NK-92 treated with Interleukin-12 subunit alpha and Interleukin-12 subunit beta, amount 100 ng/mL, for 24 hours (cell line): ENCODE data around the gene CATSPERB.
"Not testable (repeated sequence)": the region's sequence is repeated elsewhere in the genome, so short reads cannot be mapped to it uniquely, and the experiment has no call there.

Experiments used
- DNase-seq: peaks from one replicate; lab custom pipeline; 2025; lab: John Stamatoyannopoulos, UW

Gene CATSPERB, protein sequence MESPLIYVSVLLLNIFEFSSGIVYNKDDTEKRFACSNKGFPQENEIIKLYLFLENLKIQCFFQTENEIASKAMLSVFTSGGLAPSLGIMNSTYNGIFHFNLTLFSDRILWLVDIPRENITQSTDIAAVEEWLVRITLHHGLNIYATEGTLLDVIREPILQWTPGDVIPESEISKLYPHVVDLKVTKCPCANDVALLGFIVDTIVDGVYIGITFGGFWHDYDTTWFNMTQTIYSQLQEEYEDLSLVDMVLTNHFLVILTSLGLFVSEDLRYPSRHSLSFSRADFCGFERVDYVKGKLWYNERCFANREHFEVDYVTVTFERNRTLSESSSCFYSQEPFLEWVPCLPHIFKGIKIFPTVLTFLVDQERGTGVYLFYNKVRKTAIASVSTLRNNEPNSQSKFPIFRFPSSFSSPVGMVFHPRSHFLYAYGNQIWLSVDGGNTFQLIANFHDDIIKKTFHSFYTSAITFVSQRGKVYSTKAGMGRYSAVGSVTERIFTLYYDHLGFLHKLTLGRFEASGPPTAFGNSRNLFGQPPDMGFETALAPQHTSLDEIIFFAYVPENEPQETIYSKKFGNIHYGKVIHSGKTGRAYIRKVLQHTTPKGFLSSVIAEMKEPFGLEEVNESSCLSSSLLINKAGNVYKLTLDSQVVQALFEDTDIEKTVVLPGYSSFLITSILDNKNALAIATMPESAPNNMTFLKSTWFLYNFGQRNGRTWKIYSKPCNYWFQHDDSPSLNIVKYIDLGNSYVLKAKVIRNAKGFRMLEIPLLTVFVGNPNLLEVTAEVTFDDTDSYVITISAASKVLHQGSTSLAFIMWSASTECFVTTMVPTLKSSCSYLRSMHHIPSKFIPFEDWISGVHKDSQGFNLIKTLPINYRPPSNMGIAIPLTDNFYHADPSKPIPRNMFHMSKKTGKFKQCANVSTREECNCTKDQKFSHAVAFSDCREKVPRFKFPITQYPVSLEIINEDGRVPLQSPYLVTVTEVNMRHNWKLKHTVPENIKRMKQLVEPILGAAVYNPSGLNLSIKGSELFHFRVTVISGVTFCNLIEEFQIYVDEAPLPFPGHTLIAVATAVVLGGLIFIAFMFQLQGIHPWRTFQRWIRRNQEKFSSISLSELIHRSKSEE

DNA sequence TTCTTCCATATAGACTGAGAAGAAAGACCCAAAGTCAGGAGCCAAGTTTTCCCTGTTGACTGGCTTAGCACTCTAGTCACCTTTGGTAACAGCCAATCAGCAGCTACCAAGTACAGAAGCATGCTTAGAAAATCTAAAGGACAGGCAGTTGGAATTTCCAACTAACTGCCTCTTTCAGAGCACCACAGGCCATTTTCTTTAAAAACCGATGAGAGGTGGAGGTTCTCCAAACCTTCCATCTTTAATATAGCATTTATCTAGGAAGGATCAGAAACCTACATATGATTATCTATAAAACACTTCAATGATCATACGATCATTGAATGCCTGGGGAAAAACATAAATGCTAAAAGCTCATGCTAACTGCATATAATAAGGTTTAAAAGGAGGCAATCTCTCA, at the start of gene CATSPERB:
Gene CATSPERB, minus strand, starts transcription at position 101 of the 400 bp plus-strand sequence. CDS start 2,607 bp downstream, outside the sequence.
- no peak for DNase-seq

DNA sequence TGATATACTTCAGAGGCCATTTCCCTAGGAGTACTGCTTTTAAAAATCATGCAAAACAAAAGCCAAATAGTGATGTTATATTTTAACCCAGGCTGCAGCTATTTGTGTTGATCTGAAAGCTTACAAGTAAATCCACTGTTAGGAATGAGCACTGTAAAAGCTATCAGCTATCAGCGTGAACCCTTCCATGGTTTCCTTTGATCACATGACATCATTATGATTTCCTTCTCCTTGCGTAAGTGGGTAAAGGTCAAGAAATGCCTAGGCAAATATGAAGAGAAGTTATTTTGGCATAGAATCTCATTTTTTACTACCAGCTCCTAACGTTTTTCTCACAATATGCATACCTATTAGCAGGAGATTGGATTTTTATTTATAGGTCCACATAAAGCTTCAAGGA, 48.6 kb upstream of the CATSPERB start:
- no peak for DNase-seq

DNA sequence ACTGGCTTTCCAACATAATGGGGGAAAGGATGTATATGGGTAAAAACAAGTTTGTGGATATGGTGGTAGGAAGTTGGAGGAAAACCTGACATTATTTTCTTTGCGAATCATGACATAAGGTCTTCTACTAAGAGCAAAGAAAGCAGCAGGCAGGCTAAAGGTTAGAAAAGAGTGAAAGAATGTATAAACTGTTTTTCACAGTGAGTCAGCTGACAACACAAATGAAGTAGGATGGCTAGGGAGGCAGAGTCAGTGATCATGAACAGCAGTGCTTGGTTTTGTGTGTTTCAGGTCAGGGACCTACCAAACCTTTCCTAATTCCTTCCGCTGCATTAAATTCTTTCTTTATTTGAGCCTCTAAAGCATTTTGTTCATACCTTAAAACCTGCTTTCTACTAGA, 46.3 kb upstream of the CATSPERB start:
- no peak for DNase-seq

DNA sequence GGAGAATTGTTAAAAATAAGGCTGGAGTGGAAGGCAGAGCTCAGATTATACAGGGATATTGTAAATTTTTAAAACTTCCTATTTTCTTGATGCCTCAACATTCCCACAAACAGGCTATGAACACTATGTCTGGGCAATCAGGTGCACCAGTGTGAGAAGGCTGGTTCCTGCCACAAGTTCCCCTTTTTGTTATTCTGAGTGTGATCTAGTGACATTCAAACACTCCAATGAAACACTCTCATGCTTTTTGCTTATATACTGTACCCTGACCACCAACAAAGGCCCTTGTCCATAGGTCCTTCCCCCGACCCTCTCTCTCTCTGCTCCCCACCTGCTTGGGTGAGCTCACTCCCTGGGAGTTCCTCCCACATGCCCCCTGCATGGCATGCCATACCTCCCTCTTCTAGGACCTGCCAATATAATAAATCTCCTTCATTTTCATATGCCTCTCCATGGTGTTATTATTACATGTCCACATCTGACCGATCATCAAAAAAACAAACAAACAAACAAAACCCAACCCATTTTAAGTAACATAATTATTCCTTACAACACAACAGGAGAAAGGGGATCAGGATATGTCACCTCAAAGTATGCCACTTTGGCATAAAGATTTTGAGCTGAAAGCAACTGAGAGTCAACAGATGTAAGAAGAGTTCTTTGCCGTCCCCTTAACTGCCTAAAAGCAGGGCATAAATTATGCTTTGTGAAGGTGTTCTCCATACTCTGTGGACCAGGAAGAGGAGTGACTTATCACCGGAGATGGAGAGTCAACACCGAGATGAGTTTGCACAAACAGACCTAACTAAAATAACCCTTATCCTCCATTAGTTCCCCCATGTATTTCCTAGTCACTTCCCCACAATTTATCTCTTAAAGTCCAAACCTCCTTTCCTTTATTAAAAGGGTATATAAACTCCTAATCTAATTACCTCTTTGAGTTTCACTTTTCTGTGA, 42.5 kb upstream of the CATSPERB start:
- DNase-seq: no peak

DNA sequence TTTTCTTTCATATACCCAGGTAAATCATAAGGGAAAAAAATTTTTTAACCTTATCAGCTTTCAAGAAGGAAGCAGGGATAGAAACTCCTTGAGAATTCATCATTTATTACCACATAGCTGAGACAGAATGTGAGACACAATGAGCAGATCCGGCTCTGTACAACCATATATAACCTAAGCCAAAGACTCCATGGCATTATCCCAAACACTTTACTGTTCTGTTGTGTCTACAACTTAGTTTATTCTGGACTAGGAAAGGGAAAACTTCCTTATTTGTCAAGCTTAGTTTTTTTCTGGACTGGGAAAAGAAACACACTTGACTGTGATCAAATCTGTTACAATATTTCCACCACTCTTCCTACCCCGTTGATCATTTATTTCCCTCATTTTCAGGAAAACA, 38.3 kb upstream of the CATSPERB start:
- no peak for DNase-seq

DNA sequence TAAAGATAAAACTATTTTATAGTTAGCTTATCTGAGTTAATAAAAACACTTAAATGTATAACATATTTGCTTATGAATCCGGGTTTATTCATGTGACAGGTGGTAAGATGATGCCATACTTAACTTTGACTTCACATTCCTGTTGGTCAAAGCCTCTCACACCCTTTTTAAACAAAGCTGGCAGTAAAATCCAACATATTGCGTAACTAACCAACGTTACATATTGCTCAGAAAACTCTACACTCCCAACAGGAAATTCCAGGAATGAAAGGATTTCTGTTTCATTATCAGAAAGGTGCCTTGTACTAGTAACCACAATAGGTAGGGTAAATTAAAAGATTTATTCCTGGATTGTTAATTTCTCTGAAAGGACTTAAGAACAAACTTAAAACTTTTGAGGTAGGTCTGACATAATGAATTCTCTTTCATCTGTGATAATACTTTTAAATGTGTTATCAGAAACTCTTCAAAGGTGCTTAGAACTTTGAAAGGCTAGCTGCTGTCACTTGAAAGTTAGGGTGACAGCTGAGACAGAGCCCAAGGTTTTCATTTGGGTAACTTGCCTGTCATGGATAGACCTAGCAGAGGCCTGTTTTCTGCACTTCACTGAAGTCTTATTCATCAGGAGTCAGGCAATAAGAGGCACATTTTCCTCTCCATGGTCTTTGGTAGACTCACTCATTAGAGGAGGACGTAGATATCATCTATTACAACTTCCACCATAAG, 23.8 kb upstream of the CATSPERB start:
- no peak for DNase-seq

DNA sequence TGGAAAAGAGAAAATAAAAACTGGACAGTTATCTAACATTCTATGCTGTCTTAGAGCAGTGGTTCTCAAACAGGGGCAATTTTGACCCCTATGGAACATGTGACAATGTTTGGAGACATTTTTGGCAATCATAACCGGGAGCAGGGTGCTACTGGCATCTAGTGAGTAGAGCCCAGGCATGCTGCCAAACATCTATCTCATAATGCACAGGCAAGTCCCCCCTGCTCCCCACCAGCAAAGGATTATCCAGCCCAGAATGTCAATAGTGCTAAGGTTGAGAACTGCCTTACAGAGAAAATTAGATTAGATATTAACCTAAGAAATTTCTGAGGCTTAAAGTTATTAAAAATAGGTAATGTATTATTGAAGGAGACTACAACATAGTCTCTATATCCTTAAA, 22.9 kb upstream of the CATSPERB start:
- no peak for DNase-seq

DNA sequence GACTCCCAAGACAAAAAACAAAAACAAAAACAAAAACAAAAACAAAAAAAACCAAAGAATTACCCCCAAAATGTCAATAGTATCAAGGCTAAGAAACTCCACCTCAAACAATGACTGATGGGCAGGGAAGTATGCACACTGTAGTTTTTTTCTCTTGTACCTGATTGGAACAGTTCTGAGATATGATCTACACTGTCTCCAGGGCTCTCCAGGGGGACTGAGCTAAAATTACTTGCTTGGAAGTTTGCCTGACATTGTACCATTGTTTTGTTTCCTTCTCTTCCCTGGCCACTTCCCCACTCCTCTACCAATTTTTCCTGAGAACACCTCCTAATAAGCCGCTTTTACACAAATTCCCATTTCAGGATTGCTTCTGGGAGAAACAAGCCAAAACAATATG, 22.3 kb upstream of the CATSPERB start:
- no peak for DNase-seq

DNA sequence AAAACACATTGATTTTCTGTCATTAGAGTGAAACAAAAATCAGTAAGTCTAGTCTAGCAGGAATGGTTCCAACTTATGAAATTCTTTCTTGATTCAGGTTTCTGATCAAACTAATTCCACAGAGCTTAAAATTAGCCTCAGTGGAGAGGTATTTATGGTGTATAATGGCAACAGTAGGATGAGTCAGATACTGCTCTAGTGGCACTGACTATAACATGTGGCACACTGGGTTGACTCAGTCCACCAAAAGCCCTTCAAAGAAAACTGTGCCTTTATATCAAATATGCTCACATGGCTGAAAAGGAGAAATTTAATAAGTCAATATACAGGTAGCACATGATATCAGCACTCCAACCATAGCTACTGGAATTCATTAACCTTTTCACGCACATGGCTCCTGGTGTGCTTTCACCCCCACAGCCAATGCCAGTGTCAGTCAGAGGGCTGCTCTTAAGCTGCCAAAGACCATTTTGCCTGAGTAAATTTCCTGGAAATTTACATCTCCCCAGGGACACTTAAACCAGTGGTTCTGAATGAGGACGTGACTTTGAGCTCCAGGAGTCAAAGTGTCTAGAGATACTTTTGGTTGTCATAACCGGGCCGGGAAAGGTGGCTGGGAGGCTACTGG, 21.7 kb upstream of the CATSPERB start:
- no peak for DNase-seq

DNA sequence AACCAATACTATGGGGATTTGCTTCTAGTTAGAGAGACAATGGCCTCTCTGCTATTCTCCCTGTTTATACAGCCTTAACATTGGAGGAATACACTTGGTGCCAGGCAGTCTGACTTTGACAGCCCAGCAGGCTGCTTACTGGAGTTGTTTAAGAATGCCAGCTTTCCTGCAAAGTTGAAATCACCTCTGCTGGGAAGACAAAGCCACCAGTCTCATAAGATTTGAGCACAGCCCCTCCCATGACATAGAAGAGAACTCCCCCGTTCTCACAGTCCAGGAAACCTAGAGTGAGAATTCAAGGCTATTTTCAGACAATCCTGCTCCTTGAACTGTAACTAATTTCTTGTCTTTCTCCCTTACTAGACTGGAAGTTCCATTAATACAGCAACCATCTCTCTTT, 21.1 kb upstream of the CATSPERB start:
- no peak for DNase-seq

DNA sequence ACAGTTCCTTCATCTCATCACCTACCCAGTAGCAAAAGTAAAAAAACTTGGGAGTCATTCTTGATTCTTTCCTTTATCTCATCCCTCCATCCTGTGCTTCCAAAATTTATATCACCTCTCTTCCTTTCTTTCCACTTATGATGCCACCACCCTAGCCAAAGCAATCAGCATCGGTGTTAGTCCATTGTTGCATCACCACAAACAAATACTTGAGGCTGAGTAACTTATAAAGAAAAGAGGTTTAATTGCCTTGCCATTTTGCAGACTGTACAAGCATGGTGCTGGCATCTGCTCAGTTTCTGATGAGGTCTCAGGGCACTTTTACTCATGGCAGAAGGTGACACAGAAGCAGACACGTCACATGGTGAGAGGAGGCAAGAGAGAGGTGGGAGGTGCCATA, 19.8 kb upstream of the CATSPERB start:
- DNase-seq: no peak

DNA sequence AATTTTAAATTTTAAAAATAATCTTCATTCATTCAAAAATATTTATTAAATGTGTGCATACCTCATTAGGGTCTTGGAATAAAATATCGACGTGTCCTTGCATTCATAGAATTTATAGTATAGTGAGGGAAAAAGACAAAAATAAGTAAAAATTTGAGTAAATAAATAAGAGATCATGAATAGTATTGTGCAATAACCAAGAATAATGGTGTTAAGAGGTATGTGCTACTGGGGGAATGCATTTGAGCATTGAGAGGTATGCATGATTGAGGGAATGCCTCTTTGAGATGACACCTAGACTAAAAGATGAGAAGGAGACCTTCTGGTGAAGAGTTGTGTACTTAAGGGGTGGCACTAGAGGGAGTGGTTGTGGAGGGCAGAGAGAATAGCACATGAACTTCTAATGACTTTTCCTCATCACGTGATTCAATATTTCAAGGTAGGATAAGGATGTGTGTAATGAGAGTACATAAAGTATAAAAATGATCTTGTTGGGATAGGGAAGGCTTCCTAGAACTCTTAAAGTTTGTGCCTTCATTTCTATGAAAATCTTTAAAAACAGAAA, 18.8 kb upstream of the CATSPERB start:
- no peak for DNase-seq

DNA sequence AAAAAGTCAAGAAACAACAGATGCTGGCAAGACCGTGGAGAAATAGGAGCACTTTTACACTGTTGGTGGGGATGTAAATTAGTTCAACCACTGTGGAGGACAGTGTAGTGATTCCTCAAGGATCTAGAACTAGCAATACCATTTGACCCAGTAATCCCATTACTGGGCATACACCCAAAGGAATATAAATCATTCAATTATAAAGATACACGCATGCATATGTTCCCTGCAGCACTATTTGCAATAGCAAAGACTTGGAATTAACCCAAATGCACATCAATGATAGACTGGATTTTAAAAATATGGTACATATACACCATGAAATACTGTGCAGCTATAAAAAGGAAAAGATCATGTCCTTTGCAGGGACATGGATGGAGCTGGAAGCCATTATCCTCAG, 18.0 kb upstream of the CATSPERB start:
- DNase-seq: no peak

DNA sequence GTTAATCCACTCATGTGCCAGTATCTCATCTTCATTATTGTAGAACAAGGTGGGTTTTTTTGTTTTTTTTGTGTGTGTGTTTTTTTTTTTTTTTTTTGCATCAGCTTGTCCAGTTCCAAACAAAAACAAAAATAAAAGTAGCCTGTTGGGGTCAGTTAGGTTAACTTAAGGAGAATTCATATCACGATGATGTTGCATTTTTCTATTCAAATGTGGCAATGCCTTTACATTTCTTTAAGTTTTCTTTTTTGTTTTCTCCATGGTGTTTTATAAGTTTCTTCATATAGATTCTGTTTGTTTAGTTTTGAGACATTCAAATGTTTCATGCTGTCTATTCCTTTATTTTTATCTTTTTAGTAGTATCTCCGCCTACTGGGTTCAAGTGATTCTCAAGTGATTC, 16.2 kb upstream of the CATSPERB start:
- no peak for DNase-seq

DNA sequence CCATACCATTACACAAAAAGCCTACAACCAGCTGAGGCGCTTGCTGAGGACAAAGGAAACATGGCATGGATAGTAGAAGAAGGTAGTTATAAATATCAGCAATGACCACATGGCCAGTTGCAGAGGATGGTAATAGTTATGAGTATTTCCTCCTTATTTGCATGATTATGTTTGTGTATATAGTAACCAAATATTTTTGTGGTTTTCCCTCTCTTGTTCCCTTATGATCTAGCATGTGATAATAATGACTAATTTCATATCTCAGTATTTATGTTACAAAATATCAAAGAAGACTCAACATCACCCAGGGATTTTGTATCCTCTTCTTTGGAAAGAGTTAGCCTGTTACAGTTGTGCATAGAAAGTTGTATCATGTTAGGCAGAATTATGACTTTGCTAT, 13.5 kb upstream of the CATSPERB start:
- DNase-seq: no peak

DNA sequence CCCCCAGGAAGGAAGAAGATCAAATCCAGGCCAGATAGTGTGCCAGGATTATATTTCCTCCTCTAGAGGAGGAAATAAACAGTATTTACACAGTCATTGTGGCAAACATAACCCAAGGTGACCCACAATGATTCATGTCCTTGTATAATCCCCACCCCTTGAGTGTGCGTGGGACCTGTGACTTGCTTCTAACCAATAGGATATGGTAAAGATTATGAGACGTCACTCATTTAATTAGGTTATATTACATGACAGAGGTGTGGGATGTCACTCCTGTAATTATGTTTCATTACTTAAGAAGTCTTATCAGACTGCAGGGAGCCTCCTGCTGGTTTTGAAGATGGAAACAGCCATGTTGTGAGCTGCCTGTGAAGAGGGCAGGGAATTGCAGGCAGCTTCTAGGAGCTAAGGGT, 12.2 kb upstream of the CATSPERB start:
- no peak for DNase-seq

DNA sequence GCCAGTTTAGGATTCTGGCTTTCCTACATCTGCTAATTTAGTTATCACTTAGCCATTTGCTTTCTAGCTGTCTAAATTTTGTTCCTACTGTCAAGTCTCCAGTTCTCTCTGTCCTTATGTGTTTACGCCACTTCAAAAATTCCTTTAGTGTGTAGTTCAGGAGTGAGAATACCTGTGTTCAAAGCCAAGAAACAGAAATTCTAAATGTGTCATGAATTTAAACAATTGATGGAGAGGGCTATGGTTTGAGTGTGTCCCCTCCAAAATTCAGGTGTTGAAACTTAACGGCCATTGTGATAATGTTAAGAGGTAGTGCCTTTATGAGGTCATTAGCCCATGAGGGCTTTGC, 11.4 kb upstream of the CATSPERB start:
- DNase-seq: no peak

DNA sequence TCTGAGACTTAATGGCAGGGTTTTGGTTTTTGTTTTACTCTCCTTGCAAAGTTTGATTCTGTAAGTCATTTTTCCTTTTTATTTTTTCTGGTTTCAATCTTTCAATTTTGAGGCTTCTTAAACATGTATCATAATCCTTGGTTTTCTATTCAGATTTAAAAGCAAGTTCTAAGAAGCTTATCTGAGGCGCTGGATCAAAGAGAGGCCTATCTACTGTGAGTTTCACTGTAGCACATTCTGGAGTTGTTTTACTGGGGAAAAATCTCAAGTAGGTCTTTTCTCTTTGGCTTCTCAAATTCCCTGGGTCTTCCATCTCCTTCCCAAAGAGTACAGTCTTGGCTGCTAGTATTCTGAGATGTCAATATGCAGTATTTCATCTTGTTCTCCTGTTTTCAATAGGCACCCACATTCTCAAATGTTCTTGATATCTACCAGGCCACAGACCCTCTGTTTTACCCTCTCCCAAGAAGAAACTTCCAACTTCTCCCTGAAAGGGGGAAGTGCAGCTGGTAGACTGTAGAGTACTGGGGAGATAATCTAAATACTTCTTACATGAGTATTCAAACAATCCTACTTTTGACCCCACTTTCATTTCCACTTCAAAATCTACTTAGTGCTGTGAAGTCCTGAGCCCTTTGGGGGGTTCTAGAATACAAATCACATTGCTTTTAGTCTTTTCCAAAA, 10.9 kb upstream of the CATSPERB start:
- no peak for DNase-seq

DNA sequence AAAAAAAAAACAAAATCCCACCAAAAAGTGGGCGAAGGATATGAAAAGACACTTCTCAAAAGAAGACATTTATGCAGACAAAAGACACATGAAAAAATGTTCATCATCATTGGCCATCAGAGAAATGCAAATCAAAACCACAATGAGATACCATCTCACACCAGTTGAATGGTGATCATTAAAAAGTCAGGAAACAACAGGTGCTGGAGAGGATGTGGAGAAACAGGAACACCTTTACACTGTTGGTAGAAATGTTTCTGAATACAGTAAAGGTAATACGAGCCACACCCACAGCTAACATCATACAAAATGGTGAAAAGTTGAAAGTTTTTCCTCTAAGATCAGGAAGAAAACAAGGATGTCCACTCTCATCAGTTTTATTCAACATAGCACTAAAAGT, 8.0 kb upstream of the CATSPERB start:
- DNase-seq: not testable (repeated sequence)

DNA sequence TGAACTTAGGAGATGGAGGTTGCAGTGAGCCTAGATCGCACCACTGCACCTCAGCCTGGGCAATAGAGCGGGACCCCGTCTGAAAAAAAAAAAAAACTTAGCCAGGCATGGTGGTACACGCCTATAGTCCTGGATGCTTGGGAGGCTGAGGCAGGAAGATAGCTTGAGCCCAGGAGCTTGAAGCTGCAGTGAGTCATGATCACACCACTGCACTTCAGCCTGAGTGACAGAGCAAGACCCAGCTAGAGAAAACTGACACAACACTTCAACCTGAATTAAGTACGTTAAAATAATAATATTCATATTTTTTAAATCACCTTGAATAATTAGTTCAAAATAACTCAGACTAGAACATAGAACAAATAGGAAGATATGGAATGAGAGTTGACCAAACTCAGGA, 5.7 kb upstream of the CATSPERB start:
- DNase-seq: no peak
